ENCODE measurements around the gene KRT6B. TPM values are rescaled to one million over a fixed set of nuclear protein-coding genes. Genes with fewer than 3 reads are reported as not detected.

KRT6B gene
- total and polyA plus RNA-seq, 2 of the 8 experiments (the other 6 are each of a cell fraction or from before 2014, with no cell fraction given), result not detected

DNA sequence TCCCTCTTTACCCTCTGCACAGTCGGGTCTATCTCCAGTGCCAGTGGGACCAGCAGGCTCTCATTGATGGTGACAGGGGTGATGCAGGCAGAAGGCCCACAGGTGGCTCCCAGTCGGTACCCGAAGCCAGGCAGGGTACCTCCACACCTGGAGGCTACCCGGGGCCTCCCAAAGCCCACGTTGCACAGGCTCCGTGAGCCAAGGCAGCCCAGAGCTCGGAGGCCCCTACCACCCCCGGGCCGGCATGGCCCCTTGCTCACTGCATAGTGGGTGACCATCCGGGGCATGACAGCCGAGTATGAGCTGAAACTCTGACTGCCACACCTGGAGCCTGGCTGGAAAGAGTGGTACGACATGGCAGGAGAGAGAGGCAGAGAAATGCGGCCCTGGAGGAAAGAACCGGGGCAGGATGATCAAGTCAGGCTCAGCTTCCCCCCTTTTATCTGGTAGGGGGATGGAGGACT, 46.0 kb downstream of the KRT6B start, which contains the start of gene KRT82 (continued):
- TF ChIP-seq, protein P1, sequence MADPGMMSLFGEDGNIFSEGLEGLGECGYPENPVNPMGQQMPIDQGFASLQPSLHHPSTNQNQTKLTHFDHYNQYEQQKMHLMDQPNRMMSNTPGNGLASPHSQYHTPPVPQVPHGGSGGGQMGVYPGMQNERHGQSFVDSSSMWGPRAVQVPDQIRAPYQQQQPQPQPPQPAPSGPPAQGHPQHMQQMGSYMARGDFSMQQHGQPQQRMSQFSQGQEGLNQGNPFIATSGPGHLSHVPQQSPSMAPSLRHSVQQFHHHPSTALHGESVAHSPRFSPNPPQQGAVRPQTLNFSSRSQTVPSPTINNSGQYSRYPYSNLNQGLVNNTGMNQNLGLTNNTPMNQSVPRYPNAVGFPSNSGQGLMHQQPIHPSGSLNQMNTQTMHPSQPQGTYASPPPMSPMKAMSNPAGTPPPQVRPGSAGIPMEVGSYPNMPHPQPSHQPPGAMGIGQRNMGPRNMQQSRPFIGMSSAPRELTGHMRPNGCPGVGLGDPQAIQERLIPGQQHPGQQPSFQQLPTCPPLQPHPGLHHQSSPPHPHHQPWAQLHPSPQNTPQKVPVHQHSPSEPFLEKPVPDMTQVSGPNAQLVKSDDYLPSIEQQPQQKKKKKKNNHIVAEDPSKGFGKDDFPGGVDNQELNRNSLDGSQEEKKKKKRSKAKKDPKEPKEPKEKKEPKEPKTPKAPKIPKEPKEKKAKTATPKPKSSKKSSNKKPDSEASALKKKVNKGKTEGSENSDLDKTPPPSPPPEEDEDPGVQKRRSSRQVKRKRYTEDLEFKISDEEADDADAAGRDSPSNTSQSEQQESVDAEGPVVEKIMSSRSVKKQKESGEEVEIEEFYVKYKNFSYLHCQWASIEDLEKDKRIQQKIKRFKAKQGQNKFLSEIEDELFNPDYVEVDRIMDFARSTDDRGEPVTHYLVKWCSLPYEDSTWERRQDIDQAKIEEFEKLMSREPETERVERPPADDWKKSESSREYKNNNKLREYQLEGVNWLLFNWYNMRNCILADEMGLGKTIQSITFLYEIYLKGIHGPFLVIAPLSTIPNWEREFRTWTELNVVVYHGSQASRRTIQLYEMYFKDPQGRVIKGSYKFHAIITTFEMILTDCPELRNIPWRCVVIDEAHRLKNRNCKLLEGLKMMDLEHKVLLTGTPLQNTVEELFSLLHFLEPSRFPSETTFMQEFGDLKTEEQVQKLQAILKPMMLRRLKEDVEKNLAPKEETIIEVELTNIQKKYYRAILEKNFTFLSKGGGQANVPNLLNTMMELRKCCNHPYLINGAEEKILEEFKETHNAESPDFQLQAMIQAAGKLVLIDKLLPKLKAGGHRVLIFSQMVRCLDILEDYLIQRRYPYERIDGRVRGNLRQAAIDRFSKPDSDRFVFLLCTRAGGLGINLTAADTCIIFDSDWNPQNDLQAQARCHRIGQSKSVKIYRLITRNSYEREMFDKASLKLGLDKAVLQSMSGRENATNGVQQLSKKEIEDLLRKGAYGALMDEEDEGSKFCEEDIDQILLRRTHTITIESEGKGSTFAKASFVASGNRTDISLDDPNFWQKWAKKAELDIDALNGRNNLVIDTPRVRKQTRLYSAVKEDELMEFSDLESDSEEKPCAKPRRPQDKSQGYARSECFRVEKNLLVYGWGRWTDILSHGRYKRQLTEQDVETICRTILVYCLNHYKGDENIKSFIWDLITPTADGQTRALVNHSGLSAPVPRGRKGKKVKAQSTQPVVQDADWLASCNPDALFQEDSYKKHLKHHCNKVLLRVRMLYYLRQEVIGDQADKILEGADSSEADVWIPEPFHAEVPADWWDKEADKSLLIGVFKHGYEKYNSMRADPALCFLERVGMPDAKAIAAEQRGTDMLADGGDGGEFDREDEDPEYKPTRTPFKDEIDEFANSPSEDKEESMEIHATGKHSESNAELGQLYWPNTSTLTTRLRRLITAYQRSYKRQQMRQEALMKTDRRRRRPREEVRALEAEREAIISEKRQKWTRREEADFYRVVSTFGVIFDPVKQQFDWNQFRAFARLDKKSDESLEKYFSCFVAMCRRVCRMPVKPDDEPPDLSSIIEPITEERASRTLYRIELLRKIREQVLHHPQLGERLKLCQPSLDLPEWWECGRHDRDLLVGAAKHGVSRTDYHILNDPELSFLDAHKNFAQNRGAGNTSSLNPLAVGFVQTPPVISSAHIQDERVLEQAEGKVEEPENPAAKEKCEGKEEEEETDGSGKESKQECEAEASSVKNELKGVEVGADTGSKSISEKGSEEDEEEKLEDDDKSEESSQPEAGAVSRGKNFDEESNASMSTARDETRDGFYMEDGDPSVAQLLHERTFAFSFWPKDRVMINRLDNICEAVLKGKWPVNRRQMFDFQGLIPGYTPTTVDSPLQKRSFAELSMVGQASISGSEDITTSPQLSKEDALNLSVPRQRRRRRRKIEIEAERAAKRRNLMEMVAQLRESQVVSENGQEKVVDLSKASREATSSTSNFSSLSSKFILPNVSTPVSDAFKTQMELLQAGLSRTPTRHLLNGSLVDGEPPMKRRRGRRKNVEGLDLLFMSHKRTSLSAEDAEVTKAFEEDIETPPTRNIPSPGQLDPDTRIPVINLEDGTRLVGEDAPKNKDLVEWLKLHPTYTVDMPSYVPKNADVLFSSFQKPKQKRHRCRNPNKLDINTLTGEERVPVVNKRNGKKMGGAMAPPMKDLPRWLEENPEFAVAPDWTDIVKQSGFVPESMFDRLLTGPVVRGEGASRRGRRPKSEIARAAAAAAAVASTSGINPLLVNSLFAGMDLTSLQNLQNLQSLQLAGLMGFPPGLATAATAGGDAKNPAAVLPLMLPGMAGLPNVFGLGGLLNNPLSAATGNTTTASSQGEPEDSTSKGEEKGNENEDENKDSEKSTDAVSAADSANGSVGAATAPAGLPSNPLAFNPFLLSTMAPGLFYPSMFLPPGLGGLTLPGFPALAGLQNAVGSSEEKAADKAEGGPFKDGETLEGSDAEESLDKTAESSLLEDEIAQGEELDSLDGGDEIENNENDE (IDR thresholded peaks at IDR 0.05; ENCODE audit: insufficient replicate concordance, low read length), result no peak
- TF ChIP-seq BACH1 (IDR thresholded peaks at IDR 0.05; ENCODE audit: low read length), result no peak
- TF ChIP-seq KDM5A (IDR thresholded peaks at IDR 0.05; ENCODE audit: low read length), result no peak
- TF ChIP-seq MAFK (IDR thresholded peaks at IDR 0.05; ENCODE audit: low read depth, low read length), result no peak
- TF ChIP-seq SRF (IDR thresholded peaks at IDR 0.05; ENCODE audit: low read depth, low read length), result no peak
- TF ChIP-seq, protein P2, sequence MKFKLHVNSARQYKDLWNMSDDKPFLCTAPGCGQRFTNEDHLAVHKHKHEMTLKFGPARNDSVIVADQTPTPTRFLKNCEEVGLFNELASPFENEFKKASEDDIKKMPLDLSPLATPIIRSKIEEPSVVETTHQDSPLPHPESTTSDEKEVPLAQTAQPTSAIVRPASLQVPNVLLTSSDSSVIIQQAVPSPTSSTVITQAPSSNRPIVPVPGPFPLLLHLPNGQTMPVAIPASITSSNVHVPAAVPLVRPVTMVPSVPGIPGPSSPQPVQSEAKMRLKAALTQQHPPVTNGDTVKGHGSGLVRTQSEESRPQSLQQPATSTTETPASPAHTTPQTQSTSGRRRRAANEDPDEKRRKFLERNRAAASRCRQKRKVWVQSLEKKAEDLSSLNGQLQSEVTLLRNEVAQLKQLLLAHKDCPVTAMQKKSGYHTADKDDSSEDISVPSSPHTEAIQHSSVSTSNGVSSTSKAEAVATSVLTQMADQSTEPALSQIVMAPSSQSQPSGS (IDR thresholded peaks at IDR 0.05; ENCODE audit: low read length), result no peak
- no peak for TF ChIP-seq YY1 (IDR thresholded peaks at IDR 0.05; ENCODE audit: low read depth, low read length)
- no peak for TF ChIP-seq SP1 (IDR thresholded peaks at IDR 0.05; ENCODE audit: low read depth, low read length)
- TF ChIP-seq TBP (IDR thresholded peaks at IDR 0.05; ENCODE audit: low read depth, low read length), result no peak
- no peak for TF ChIP-seq RFX5 (IDR thresholded peaks at IDR 0.05; ENCODE audit: borderline replicate concordance, low read depth, low read length)
- TF ChIP-seq CHD2 (IDR thresholded peaks at IDR 0.05; ENCODE audit: low read length), result no peak
- TF ChIP-seq TEAD4 (IDR thresholded peaks at IDR 0.05; ENCODE audit: low read depth, low read length), result no peak
